Activated CD8-positive, alpha-beta memory T cell treated with anti-CD3 and anti-CD28 coated beads for 24 hours (primary cell): Measurements from ENCODE around the gene ZNF487.
"Not testable (repeated sequence)": the region's sequence is repeated elsewhere in the genome, so short reads cannot be mapped to it uniquely, and the experiment has no call there.

Source experiments
- DNase-seq: peaks from one replicate; pipeline ENCODE4 v3.0.0-alpha.2; 2020

The ZNF487 gene

DNA sequence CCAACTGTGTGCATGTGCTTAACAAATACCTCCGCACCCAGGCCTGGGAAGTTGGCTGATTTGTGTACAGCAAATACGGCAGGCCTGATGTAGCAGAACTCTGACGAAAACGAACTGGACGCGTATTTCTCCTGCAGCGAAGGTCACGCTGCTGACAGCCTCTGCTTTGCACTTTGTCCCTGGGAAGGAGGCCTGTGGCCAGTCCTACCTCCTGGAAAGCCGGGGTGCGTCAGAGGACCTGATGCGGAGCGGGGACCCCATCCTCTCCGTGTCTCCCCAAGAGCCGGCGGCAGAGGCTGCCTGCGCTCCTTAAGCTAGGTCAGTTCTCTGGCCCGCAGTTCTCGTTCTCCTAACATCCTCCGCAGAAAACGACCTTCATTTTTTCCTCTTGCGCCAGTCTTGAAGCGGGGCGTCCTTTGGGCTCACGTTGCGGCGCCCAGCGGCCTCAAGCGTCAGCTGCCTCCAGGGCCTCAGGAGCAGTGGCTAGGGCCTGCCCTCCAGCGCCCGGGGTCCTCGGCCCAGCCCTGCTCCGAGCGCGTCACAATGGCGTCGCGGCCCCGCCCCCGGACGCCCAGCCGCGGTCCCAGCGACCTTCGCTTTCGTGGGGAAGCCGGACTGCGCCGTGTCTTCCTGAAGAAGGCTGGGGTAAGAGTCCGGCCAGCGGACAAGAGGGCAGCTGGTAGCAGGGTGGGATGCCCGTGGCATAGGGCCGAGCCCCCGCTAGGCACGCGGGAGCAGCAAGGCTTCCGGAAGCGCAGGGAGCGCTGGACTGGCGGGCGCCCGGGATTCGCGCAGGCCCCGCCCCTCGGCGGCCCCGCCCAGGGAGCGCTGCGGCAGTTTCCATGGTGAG is at the start of gene ZNF487:
TSS of gene ZNF487 (plus strand) at position 821 of the 850 bp plus-strand sequence. CDS start 38,703 bp downstream, outside the sequence.
- DNase-seq = peak; percentile 95

DNA sequence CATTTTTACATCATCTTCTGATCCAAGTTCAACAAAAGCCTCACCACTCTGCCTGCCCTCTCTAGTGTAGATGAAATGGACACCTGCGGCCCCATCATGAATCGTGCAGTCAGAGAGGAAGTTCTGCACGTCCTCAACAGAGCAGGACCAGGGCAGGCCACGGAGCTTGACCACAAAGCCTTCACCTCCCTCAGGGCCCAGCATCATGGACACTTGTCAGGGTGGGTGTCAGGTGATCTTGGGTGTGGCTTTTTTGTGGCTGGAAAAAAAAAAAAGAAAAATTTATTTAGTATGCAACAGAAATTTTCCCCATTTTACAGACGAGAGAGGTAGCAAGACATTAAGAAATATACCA is 49.3 kb upstream of the ZNF487 start:
- no peak for DNase-seq

DNA sequence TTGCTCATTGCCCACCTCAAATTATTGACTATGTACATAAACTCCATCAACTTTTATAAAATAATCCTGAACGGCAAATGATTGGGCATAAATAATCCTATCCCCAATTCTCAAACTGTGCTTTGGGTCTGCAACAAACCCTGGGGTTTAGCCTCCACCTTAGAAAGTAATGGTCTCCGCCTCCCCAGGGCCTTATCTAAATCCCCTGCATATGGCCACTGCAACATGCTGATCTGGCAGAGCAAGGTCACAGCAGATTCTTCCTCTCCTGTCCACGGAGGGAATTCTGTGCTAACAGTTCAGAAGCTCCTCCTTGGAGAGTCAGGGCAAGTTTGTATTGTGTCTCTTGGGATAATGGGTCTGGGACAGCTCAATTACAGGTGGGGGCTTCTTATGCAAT is 47.0 kb upstream of the ZNF487 start:
- DNase-seq = no peak

DNA sequence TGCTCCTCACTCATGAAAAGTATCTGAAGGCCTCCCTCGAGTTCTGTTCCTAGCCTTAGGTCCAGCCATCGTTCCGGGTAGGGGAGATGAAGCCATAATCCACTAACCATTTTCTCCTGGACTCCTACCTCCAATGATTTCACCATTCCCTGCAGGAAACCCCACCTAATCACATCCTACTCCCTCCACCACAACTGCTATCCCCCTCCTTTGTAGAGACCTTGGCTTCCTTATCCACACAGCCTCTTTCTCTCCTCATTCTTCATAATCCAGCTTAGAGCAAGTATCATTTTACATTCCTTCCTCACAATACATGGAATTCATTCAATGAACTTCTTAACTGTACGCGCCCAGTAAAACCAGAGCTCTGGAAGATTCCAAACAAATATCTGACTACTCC is 46.6 kb upstream of the ZNF487 start:
- DNase-seq = no peak

DNA sequence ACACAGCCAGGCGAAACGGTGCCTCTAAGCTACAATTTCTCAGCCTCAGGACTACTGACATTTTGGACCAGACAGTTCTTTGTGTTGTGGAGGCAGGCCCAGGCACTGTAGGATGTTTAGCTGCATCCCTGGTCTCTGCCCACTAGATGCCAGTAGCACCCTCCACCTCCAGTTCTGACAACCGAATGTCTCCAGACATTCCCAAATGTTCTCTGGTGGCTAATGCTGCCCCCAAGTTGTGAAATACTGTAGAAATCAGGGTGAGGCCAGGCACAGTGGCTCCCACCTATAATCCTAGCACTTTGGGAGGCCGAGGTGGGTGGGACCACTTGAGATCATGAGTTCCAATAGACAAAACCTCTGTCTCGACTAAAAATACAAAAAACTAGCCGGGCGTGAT is 46.2 kb upstream of the ZNF487 start:
- no peak for DNase-seq

DNA sequence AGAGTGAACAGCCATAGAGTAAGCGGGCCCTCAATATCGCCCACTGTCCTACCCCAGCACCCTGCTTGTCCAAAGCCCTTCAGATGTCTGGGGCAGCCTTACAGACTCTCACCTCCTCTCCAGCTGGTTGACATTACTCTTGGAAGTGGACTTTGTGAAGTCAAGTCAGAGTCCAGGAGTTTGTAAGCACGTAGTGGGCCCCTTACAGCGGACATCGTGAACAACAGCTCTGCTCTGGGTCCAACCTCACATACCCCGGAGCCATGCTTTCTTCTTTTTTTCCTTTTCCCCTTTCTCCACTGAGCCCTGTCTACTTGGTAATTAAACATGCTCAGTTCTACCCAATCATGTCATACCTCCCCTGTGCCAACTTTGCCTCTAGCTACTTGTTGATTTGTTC is 45.4 kb upstream of the ZNF487 start:
- DNase-seq = no peak

DNA sequence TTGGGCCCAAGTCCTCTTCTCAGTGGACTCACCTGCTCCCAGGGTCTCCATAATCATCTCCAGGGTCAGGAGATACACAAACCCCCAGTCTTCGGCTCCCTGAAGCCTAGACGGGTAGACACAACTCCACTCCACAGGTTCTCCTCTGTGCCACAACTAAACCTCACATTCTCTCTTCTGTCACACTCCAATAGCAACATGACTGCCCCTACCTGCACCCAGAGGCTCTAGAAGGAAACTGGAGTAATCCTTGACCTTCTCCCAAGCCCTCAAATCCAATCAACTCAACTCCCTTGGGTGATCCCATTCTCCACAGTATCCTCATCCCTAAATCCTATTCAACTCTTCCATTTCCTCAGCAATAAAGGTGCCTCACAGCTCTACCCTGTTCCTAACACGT is 44.2 kb upstream of the ZNF487 start:
- no peak for DNase-seq

DNA sequence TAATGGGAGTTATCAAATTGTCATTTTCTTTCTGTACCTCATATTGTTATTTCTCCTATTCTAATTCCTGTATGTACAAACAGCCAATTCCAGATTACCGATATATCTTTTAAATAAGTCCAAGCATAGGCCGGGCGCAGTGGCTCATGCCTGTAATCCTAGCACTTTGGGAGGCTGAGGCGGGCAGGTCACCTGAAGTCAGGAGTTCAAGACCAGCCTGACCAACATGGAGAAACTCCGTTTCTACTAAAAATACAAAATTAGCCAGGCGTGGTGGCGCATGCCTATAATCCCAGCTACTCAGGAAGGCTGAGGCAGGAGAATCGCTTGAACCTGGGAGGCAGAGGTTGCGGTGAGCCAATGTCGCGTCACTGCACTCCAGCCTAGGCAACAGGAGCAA is 43.7 kb upstream of the ZNF487 start:
- not testable (repeated sequence) for DNase-seq

DNA sequence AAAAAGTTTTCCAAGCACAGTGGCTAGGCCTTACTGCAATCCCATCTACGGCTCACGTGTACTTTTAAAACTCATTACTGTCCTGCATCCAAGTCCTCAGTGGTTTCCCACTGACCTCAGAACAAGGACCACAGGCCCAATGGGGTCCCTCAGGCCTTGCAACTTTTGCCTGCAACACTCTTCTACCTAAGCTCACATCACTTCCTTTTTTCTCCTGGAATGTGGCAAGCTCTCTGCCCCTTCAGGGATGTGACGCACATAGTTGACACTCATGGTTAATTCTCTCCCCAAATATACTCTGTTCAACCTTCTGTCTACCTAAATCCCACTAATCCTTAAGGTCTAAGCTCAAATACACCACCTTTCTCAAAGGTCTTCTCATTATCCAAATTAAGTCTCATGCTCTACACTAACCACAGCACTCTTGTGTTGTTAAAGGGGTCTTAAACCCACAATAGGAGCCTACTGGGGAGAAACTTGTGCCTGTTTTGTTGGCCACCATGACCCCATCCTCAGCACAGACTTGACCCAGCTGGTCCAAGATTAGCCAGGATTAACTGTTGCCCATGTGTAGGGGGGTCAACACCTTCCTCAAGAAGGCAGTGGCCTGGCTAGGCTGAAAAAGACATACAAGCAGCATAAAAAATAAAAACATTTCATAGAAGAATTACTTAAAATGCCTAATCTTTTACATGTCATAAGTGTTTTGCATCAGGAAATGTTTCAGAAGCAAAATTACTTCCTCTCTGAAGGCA is 43.1 kb upstream of the ZNF487 start:
- DNase-seq = no peak

DNA sequence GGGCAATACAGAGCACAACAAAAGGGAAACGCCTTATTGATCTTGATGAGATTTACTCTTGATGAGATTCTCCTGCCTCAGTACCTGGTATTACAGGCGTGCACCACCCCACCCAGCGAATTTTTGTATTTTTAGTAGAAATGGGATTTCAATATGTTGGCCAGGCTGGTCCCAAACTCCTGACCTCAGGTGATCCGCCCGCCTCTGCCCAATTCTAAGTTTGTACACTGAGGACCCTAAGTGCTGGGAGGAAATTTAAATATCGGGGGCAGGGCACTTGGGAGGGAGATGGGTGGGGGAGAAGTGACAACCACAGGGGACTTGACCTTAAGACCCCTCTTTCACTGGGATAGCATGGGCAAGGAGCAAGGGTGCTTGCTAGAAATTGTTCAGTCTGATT is 42.0 kb upstream of the ZNF487 start:
- DNase-seq = no peak

DNA sequence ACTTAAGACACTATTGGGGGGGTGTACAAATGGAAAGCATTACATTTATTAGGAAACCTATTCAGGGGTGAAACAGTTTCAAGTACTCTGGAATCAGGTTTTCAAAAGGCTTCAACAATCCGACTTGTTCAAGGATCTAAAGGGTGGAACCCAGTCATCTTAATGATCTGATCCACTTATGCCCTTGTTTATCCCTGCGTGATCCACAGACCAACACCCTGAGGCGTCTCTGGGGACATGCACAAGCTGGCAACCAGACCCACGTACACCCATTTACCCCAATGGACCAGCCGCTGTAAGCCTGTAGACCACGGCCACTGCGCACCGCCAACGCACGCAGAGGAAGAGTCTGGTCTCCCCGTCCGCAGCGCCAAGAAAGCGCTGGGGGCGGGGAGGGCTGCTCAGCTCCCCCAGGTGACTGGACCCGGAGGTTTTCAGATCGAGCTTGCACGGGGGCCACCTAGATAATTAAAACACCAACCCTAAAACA is 41.3 kb upstream of the ZNF487 start:
- DNase-seq = peak; percentile 75

DNA sequence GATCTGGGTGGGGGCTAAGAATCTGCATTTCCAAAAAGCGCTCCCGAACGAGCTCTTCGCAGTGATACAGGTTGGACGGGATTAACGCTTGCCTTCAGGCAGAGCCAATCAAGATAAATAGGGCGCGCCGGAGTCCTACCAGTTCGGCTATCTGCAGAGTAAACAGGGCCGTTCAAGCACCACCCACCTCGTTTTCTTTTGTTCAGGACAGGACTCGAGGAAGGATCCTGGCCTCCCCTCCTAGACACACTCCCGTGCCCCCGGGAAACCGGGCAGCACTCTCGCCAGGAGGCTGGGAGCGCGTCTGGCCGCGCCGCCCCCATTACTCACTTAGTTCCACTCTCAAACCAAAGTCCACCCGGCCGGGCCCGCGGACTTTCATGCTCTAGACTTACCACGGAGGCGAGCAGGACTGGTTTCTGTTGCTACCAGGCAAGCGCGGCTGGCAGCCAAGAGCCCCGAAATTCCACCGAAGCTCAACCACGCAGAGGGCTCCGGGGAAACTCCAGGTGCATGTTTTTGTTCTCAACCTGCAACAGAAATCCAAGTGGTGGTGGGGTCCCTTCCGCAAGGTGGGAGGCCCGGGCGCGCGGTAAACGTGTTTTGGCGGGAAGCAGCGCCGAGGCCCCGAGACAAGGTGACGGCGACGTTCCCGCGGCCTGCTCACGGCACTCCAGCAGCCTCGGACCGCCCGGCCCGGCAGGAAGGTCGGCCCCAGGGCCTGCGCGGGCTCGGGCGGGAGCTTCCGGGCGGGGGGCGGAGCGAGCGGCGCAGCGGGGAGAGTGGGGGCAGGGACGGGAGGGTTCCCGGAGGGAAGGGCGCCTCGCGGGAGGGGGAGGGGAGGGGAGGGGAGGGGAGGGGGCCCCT is 40.6 kb upstream of the ZNF487 start:
- DNase-seq = peak; percentile 89

DNA sequence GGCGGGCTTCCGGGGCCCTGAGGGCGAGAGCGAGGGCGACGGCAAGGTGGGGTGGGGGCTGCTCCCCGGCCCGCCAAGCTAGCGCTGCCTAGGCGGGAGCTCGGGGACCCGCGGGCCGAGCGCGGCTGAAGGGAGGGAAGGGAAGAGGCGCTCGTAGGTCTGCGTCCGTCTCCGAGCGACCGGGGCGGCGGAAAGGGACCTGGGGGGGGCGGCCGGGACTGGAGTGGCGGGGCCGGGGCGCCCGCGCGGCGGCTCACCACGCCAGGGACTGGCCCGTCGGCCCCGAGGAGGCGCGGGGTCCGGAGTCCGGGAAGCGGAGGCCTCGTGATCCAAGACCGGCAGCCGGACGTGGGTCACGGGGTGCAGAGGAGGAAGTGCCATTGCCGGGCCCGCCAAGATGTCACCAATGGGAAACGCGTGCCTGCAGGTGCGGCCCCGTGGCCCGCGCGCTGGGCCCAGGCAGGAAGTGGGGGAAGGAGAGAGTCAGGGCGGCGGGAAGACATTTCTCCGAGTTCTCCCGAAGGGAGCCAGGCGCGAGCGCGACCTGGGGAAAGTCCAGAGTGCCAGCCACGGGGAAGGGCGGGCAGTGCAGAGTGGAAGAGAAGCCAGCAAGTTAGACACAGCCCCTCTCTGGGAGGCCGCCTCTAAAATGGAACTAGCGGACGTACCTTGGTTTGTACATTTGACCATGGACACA is 39.8 kb upstream of the ZNF487 start:
- DNase-seq = peak; percentile 90

DNA sequence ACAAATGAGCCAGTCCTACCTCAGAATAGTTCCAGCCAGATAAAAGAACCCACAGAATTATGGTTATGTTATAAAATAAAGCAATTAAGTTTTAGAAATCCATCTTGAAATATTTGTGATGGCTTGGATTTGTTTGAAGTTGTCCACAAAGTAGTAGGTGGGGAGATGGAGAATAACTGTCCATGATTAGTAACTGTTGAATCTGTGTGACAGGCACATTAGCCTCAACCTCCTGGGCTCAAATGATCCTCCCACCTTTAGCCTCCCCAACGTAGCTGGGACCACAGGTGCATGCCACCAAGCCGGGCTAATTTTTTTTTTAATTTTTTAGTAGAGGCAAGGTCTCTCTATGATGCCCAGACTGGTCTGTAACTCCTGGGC is 38.0 kb upstream of the ZNF487 start:
- DNase-seq = no peak

DNA sequence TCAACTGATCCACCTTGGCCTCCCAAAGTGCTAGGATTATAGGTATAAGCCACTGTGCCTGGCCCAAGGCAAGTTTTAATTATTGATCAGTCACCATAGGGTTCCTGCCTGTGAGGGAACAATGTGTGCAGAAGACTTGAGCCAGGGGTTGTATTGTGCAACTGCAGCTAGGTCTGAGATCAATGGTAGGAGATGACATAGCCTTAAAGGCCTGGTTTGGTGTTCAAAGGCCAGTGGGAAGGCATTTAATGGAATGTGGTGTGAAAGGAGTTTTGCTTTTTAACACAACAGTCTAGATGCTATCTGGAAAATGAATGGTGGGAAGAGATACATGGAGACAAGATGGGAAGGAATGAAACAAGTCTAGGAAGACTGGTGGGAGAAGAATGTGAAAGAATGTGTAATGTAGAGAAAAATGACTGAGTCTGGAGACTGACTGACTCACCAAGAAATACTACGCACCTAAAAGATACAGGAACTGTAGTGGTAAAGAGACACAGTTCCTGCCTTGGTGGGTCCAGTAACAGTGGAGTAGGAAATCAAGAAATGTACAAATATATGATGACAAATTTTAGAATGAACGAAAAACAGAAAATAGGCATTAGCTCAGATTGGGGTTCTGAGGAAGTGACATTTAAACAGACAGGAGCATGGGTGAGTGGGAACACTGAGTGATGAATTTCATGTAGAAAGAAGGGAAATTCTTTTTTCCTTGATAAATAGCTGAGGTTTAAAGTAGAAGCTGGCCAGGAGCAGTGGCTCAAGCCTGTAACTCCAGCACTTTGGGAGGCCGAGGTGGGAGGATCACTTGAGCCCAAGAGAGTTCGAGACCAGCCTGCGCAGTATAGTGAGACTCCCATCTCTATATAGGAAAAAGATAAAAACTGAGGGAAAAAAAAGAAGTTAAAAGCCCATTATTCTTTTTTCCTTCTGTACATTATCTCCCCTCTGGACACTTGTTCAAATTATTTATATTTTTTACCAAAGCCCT is 37.3 kb upstream of the ZNF487 start:
- DNase-seq = no peak

DNA sequence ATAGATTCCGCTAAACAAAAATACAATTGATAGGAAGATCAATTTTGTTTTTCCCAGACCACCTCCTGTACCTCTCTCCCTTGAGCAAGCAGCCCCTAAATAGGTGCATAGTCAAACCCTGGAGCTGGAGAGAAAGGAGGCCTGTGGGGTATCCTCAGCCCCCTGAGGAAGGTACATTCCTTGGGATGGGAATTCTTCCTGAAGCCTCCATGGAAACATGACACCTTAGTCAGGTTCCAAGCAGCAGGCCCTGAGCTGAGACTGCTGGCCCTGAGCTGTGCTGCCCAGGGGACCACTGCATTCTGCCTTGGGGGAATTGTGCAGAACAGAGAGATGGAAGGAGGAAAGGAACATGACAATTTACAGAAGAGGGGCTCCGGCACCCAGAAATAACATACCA is 35.3 kb upstream of the ZNF487 start:
- no peak for DNase-seq

DNA sequence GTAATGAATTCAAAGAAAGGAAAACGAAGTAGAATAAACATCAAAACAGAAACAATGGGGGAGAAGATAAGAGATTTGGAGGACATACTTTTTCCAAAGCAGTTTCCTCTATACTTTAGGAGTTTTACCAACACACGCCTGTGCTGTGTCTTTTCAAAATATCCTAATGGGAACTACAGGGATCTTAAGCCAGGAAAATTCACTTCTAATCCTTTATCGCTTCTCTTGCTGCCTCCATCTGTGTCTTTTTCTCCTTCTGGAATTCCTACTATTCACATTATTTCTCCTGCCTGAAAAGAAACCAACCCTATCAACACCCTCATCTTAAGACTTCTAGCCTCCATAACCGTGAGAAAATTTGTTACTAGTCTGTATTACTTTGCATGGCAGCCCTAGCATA is 34.7 kb upstream of the ZNF487 start:
- no peak for DNase-seq

DNA sequence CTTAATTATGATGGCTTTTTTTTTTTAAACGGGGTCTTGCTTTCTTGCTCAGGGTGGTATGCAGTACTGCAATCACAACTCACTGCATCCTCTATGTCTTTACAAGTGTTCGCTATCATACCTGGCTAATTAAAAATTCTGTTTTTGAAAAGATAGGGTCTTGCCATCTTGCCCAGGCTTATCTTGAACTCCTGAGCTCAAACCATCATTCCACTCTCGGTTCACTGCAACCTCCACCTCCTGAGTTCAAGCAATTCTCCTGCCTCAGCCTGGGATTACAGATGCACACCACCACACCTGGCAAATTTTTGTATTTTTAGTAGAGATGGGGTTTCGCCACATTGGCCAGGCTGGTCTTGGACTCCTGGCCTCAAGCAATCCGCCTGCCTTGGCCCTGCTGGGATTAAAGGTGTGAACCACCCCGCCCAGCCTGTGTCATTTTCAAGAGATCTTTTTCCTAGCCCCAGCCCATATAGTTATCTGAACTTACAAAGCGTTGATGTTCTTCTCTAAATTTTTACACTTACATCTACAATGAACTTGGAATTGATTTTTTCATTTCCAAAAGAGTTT is 33.9 kb upstream of the ZNF487 start:
- no peak for DNase-seq

DNA sequence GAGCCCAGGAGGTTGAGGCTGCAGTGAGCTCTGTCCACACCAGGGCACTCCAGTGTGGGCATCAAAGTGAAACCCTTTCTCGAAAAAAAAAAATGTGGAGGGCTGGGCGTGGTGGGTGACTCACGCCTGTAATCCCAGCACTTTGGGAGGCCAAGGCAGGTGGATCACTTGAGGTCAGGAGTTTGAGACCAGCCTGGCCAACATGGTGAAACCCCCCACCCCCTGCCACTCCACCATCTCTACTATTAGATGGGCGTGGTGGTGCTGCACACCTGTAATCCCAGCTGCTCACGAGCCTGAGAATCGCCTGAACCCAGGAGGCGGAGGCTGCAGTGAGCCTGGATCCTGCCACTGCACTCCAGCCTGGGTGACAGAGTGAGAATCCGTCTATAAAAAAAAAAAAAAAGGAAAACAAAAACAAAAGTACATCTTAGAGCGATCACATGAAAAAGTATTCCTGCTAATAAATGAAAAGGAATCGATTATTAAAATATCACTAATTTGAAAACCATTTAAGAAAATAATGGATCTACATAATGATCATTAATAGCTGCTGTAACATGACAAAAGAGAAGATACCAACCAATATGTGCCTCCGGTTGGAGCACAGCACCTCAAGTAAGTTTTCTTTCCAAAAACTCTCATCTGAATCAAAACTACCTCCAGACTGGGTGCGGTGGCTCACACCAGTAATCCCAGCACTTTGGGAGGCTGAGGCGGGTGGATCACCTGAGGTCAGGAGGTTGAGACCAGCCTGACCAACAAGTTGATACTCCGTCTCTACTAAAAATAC is 32.8 kb upstream of the ZNF487 start:
- no peak for DNase-seq

DNA sequence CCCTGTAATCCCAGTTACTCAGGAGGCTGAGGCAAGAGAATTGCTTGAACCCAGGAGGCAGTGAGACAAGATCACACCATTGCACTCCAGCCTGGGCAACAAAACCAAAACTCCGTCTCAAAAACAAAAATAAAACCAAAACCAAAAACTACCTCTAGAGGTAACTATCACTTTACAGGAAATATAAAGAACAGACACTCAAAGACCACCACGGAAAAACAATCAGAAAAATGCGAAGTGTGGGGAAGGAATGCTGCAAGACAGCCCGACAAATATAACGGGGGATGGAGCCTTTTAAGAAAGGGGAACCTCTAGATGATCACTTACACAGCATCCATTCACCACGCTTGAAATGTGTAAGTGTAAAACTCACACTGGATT is 32.2 kb upstream of the ZNF487 start:
- no peak for DNase-seq
